ENCODE measurements around the gene TCF7L2. TPM values are rescaled to one million over a fixed set of nuclear protein-coding genes. Genes with fewer than 3 reads are reported as not detected.

The TCF7L2 gene
- total RNA-seq, result 2.1 and 4.3 TPM in 2 replicates

GRCh38 chr10:112949875-112950507, at the start of gene TCF7L2:
Gene TCF7L2 (plus strand): TSS chr10:112950247. CDS start chr10:112950757, 510 bp downstream.

